GM18505 (cell line): ENCODE data around the gene UGT1A9.

Experiments
- ATAC-seq: cut with Tn5 transposase; IDR thresholded peaks from one replicate; pipeline ENCODE4 v1.9.1; 2021; ENCODE audit not compliant: unreplicated experiment
- POLR2A ChIP-seq: IDR thresholded peaks from 4 replicates; pipeline ENCODE4 v1.6.1; 2011; ENCODE audit warnings: borderline replicate concordance; ENCODE audit not compliant: insufficient read depth, insufficient read length; ENCODE audit errors: extremely low read depth

The UGT1A9 gene

DNA sequence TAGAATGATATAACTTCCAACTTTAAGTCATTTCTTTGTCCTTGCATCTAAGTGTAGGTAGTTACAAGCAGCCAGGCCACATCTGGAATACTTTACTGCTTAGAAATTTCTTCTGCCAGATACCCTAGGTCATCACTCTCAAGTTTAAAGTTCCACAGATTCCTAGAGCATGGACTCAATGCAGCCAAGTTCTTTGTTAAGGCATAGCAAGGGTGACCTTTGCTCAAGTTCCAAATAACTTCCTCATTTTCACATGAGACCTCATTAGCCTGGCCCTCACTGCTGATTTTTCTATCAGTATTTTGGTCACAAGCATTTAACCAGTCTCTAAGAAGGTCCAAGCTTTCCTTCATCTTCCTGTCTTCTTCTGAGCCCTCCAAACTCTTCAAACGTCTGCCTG, 7.8 kb upstream of the UGT1A9 start:
- TF ChIP-seq POLR2A = no peak
- no peak for ATAC-seq

DNA sequence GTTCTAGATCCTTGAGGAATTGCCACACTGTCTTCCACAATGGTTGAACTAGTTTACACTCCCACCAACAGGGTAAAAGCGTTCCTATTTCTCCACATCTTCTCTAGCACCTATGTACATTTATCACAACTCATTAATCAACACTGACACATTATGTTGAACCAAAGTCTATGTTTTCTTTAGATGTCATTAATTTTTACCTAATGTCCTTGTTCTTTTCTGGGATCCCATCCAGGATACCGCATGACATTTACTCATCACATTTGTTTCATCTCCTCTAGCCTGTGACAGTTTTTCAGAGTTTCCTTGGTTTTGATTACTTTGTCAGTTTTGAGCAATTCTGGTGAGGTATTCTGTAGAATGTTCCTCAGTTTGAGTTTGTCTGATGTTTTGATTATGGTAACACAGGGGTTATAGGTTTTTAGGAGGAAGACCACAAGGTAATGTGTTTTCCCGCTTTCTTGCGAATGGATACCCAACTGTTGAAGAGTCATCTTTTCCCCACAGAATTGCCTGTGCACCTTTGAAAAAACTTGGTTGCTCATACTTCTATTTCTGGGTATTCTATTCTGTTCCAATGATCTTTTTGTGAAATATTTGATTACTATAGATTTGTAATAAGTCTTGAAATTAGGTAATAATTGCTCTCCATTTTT, 3.0 kb upstream of the UGT1A9 start:
- no peak for ATAC-seq
- no peak for TF ChIP-seq POLR2A

- no peak for ATAC-seq
- TF ChIP-seq POLR2A = no peak
Measured at GRCh38 chr2:233672886-233673285, 1.2 kb downstream of the UGT1A9 start.

DNA sequence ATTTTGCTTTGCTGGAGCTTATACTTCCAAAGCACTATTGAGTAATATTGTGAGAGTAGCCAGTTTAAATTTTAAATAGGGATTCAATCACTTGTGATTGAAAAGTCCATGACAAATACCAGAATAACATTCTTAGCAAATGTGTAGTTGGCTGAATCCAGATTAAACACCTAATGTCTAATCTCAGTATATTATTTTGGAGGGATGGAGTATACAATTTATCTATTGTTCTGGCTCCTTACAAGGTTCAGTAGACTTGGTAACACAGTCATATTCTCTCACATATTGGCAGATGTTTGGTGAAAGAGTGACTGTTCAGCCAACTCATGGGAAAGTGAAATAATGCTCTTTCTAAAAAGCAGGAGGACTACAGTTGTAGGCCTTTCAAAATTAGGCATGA, 2.2 kb downstream of the UGT1A9 start:
- ATAC-seq = no peak
- no peak for TF ChIP-seq POLR2A

GRCh38 chr2:233674314-233674713, 2.6 kb downstream of the UGT1A9 start:
- ATAC-seq = no peak
- no peak for TF ChIP-seq POLR2A

DNA sequence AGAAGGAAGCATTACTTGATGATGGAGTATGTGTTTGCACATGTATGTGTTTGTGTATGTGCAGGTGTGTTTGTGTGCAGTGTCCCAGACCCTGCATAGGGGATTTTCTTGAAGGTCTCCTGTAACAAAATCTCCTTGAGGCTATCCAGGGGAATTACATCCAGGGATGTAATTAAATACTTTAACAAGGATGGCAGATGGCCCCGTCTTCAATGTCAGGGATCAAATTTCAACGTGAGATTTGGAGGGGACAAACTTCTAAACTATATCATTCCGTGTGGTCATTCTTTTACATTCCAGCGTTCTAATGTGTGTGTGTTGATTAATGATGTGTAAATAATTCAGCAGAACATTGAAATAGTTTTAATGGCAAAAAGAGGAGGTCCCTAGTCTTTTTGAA, 3.3 kb downstream of the UGT1A9 start:
- no peak for ATAC-seq
- TF ChIP-seq POLR2A = no peak

DNA sequence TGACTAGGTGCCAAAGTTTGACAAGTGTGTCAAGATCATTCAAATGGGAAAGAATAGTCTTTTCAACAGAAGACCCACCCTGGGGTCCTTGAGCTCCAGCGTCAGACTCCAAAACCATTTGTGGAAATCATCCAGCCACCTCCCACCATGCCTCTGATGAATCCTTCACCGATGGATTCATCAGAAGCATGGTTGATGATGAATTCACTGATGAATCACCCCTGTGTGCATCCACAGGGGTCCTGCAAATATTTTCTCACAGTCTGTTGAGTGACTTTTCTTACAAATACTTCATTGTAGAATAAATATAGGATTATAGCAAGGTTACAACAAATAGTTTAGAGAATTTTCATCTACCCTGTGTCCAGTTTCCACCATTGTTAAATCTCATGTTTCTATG, 4.3 kb downstream of the UGT1A9 start:
- no peak for ATAC-seq

DNA sequence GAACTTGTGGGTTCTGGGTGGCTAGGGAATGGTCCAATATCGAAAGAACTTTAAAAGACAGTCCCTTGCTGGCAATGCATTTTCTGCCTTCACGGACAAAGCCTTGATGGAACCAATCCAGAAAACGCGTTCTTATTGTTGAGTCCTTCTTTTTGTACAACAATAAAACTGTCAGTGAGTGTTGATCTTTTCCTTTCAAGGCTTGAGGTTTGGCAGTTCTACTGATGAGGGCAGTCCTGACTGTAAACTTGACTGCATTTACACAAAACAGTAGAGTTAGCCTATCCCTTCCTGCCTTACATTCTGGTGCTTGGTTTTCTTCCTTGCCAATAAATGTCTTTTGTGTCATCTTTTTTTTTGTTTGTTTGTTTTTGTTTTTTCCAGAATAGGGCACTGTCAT, 7.5 kb downstream of the UGT1A9 start:
- no peak for TF ChIP-seq POLR2A
- ATAC-seq = no peak

More for the DNA sequence above, 4.3 kb downstream of the UGT1A9 start:
- no peak for TF ChIP-seq POLR2A

GRCh38 chr2:233680361-233681045, 8.8 kb downstream of the UGT1A9 start:
- no peak for TF ChIP-seq POLR2A
- no peak for ATAC-seq

GRCh38 chr2:233681521-233682099, 9.9 kb downstream of the UGT1A9 start, which contains the start of gene UGT1A7:
Gene UGT1A7 (plus strand): TSS chr2:233681901. CDS start chr2:233681938, 37 bp downstream.
- no peak for TF ChIP-seq POLR2A
- ATAC-seq = no peak

- ATAC-seq = no peak
- TF ChIP-seq POLR2A = no peak
Measured at GRCh38 chr2:233684640-233685039, 12.9 kb downstream of the UGT1A9 start.

DNA sequence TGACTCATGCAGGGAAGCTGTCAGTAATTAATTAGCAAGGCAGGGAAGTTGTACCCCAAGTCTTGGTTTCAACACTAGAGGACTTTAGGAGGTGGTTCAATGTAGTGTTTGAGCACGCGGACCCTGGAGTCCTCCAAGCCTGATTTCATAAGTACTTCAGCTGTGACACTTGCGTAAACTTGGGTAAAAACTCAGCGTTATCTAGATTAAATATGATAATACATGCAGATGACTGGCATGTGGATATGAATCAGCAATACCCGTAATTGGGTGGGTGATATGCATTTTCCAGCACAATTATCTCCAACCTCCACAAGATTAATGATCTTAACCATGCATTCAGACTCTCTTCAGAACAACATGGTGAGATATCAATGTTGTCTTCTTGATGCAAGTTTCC, 15.2 kb downstream of the UGT1A9 start:
- no peak for ATAC-seq
- no peak for TF ChIP-seq POLR2A

DNA sequence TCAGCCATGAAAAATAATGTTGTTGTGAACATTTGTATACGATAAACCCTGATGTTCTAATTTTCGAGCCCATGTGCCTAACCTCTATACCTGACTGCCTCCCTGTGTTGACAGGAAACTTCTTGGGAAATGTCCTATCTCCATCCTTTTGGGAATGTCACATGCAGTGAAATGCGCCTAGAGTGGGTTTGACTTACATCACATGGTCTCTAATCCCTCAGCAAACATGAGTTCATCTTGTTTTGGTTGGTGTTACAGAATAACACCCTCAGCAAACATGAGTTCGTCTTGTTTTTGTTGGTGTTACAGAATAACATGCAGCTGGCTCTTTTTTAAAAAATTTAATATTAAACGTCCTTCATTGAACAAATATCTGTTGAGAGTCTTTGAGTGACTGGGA, 16.6 kb downstream of the UGT1A9 start:
- TF ChIP-seq POLR2A = no peak
- ATAC-seq = no peak

- TF ChIP-seq POLR2A = no peak
- ATAC-seq = no peak
Measured at GRCh38 chr2:233689031-233689430, 17.3 kb downstream of the UGT1A9 start.
